Activated CD4-positive, alpha-beta T cell treated with anti-CD3 and anti-CD28 coated beads, Interleukin-2, amount 10 ng/mL, durations not matched to agents 7 days and 5 days (primary cell): ENCODE measurements around the gene SAP130. TPM values are rescaled to one million over a fixed set of nuclear protein-coding genes. Genes with fewer than 3 reads are reported as not detected.

Source experiments
- CTCF ChIA-PET: fragments of 350-600 bp; sonication (Branson Sonifier 250); formaldehyde crosslinking; loops from one replicate; lab custom pipeline; 2021; ENCODE audit warnings: antibody characterized with exemption; lab: Charles Lee
- POLR2A ChIA-PET: fragments of 350-600 bp; sonication (Branson Sonifier 250); formaldehyde crosslinking; loops from one replicate; lab custom pipeline; 2021; ENCODE audit warnings: antibody characterized with exemption; lab: Charles Lee
- DNase-seq: peaks from one replicate; pipeline ENCODE4 v3.0.0-alpha.2; 2020
- H3K27ac Mint-ChIP-seq: one replicate; pipeline ENCODE4 v1.8.0; 2021; ENCODE audit warnings: mild to moderate bottlenecking, moderate library complexity, mixed read lengths
- H3K27me3 Mint-ChIP-seq: one replicate; pipeline ENCODE4 v1.8.0; 2021; ENCODE audit warnings: mixed read lengths
- H3K36me3 Mint-ChIP-seq: one replicate; pipeline ENCODE4 v1.8.0; 2021; ENCODE audit warnings: low read depth, mixed read lengths
- H3K4me1 Mint-ChIP-seq: one replicate; pipeline ENCODE4 v1.8.0; 2021; ENCODE audit warnings: mixed read lengths
- H3K4me3 Mint-ChIP-seq: one replicate; pipeline ENCODE4 v1.8.0; 2021; ENCODE audit warnings: mild to moderate bottlenecking, moderate library complexity, mixed read lengths
- H3K9me3 Mint-ChIP-seq: one replicate; pipeline ENCODE4 v1.8.0; 2021; ENCODE audit warnings: mixed read lengths
- total RNA-seq, 2 experiments: library from RNA; stranded (reverse); gene quantifications; one replicate each; pipeline ENCODE4 v1.2.3, GENCODE V29; 2021

The SAP130 gene
- total RNA-seq, 2 experiments from 2014 or later, result 36.8 to 39.1 TPM

- no peak for DNase-seq
- CTCF ChIA-PET, result interaction anchor here (0.9 kb wide), 1 partner anchor 12 kb away, joined by 3 read pairs; no protein-coding TSS in a partner anchor
- no peaks in the 10 kb centered on the region for H3K9me3 Mint-ChIP-seq
- peaks cover 2% of the 10 kb centered on the region for H3K4me1 Mint-ChIP-seq
- no peak overlapping the region for H3K4me3 Mint-ChIP-seq
- peaks cover 64% of the 10 kb centered on the region for H3K36me3 Mint-ChIP-seq
- H3K27me3 Mint-ChIP-seq, result no peaks in the 10 kb centered on the region
- no peak overlapping the region for H3K27ac Mint-ChIP-seq
- POLR2A ChIA-PET, result no interaction called here
Observed at GRCh38 chr2:128012698-128013097, 15.2 kb downstream of the SAP130 start.

DNA sequence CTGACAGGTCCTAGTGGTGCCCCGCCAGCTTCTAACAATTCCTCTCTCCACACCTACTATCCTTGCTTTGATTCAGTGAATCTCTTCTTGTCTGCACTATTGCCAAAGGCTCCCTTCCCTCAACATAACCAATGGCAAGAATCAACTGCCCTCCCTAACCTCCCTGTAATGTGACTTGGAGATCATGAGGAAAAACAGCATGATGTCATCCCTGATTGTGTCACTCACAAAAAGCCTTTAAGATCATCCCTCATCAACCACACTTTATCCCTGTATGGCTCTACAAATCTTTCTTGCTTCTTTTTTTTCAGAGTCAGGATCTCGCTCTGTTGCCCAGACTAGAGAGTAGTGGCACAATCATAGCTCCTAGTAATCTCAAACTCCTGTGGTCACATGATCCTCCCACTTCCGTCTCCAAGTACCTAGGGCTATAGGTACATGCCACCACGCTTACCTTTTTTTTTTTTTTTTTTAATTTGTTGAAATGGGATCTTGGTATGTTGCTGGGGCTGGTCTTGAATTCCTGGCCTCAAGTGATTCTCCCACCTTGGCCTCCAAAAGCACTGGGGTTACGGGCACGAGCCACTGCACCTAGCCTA is 19.7 kb downstream of the SAP130 start:
- Mint-ChIP-seq H3K4me1 (no peaks in the 10 kb centered on the region), H3K27me3 (no peaks in the 10 kb centered on the region), H3K36me3 (peaks cover 55% of the 10 kb centered on the region), H3K4me3 (no peak overlapping the region), H3K9me3 (no peaks in the 10 kb centered on the region), H3K27ac (no peak overlapping the region)
- no peak for DNase-seq
- ChIA-PET POLR2A (no interaction called here), CTCF (interaction anchor here (0.6 to 0.7 kb wide), 2 partner anchors 308 to 729 kb away, joined by 4 to 5 read pairs; no protein-coding TSS in a partner anchor)

- CTCF ChIA-PET, result interaction anchor here (1.0 kb wide), 1 partner anchor 14 kb away, joined by 4 read pairs; no protein-coding TSS in a partner anchor
- Mint-ChIP-seq H3K9me3 (no peaks in the 10 kb centered on the region), H3K4me3 (no peak overlapping the region), H3K27ac (no peak overlapping the region), H3K4me1 (no peaks in the 10 kb centered on the region), H3K36me3 (peaks cover 51% of the 10 kb centered on the region), H3K27me3 (no peaks in the 10 kb centered on the region)
- POLR2A ChIA-PET, result no interaction called here
- DNase-seq, result no peak
Observed at GRCh38 chr2:128004509-128004908, 23.4 kb downstream of the SAP130 start.

DNA sequence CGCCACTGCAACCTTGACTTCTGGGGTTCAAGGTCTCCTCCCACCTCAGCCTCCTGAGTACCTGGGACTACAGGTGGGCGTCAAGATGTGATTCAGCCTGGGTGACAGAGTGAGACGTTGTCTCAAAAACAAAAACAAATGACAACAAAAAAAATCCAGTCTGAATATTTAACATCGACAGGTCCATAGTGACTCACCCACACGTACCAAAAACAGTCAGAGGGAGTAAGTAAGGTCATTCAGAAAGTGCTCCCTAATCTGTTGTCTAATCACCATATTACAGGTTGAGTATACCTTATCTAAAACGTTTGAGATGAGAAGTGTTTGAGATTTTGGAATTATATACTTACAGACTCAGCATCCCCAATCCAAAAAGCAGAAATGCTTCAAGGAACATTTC is 24.4 kb downstream of the SAP130 start:
- H3K36me3 Mint-ChIP-seq, result peaks cover 50% of the 10 kb centered on the region
- no peaks in the 10 kb centered on the region for H3K27me3 Mint-ChIP-seq
- POLR2A ChIA-PET, result no interaction called here
- DNase-seq, result no peak
- H3K4me3 Mint-ChIP-seq, result no peak overlapping the region
- H3K9me3 Mint-ChIP-seq, result no peaks in the 10 kb centered on the region
- no peaks in the 10 kb centered on the region for H3K4me1 Mint-ChIP-seq
- no peak overlapping the region for H3K27ac Mint-ChIP-seq
- CTCF ChIA-PET, result interaction anchor here (0.6 to 1.0 kb wide), 3 partner anchors 13 to 1848 kb away, joined by 3 to 4 read pairs (median 3); no protein-coding TSS in a partner anchor

DNA sequence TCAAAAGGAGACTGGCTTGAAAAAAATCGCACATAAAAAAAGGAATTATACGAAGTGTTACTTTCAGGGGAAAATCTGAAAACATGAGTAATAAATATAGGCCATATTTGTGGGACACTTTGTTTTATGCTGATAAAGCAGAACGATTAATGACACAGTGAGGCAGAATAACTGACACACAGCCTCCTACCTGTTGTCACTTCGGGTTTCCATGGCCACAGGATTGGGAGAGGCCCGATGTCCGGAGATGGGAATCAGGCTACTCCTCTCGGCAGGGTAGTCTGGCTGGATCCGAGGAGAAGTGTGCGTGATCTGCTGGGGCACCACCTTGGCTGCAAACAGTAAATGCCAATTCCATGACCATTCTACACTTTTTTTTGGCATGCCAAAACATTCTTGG is 31.7 kb downstream of the SAP130 start:
- ChIA-PET POLR2A (no interaction called here), CTCF (no interaction called here)
- no peak overlapping the region for H3K27ac Mint-ChIP-seq
- H3K4me1 Mint-ChIP-seq, result no peaks in the 10 kb centered on the region
- no peak for DNase-seq
- no peaks in the 10 kb centered on the region for H3K9me3 Mint-ChIP-seq
- no peaks in the 10 kb centered on the region for H3K27me3 Mint-ChIP-seq
- peaks cover 45% of the 10 kb centered on the region for H3K36me3 Mint-ChIP-seq
- no peak overlapping the region for H3K4me3 Mint-ChIP-seq

DNA sequence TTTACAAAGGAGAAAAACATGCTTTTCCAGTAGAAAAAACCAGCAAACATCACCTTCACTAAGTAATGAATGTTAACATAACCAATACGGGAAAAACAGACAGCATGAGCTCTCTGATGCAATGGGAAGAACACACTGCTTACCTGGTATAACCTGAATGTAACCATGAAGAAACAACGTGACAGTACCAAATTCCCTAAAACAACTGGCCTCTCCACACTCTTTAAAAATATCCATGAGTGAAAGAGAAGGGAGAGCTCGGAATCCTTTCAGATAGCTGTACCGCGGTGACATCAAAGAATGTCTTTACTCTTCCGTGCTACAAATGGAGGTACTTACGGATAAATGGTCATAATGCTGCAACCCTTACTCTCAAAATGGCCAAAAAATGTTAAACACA is 32.1 kb downstream of the SAP130 start:
- Mint-ChIP-seq H3K4me3 (no peak overlapping the region), H3K9me3 (no peaks in the 10 kb centered on the region), H3K27ac (no peak overlapping the region), H3K4me1 (no peaks in the 10 kb centered on the region), H3K36me3 (peaks cover 45% of the 10 kb centered on the region), H3K27me3 (no peaks in the 10 kb centered on the region)
- no peak for DNase-seq
- CTCF ChIA-PET, result no interaction called here
- POLR2A ChIA-PET, result no interaction called here

DNA sequence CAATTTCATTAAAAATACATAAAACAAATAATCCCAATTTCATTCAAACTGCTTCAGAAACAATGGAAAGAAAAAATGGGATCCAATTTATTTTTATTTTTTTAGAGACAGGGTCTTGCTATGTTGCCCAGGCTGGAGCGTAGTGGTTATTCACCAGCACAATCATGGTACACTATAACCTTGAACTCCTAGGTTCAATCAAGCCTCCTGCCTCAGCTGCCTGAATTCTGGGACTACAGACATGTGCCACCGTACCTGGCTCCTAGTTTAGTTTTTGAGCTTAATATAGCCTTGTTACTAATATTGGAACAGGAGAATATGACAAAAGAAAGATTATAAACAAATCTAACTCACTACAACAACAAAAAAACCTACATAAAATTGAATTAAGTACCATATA is 34.2 kb downstream of the SAP130 start:
- Mint-ChIP-seq H3K36me3 (peaks cover 40% of the 10 kb centered on the region), H3K4me1 (no peaks in the 10 kb centered on the region), H3K27ac (no peak overlapping the region), H3K9me3 (no peaks in the 10 kb centered on the region), H3K4me3 (no peak overlapping the region), H3K27me3 (no peaks in the 10 kb centered on the region)
- POLR2A ChIA-PET, result no interaction called here
- no peak for DNase-seq
- CTCF ChIA-PET, result no interaction called here

DNA sequence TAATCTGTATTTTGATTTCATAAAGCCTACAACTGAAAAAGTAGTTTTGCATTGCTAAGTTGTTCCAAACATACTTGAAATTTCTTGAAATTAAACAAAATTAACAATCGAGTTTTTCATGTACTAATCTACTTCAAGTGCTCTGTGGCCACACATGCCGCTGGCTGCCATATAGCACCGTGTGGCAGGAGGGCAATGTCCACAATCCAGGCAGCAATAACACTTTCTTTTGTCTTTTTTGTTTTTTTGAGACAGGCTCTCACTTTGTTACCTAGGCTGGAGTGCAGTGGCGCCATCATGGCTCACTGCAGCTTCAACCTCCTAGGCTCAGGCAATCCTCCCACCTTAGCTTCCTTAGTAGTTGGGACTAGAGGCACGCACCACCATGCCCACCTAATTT is 36.1 kb downstream of the SAP130 start:
- H3K27me3 Mint-ChIP-seq, result no peaks in the 10 kb centered on the region
- no peak for DNase-seq
- POLR2A ChIA-PET, result interaction anchor here (0.6 kb wide), 1 partner anchor 229 kb away, joined by 5 read pairs; no protein-coding TSS in a partner anchor
- no peak overlapping the region for H3K27ac Mint-ChIP-seq
- H3K9me3 Mint-ChIP-seq, result no peaks in the 10 kb centered on the region
- no peak overlapping the region for H3K4me3 Mint-ChIP-seq
- peaks cover 38% of the 10 kb centered on the region for H3K36me3 Mint-ChIP-seq
- CTCF ChIA-PET, result no interaction called here
- H3K4me1 Mint-ChIP-seq, result peaks cover 2% of the 10 kb centered on the region

- H3K27me3 Mint-ChIP-seq, result no peaks in the 10 kb centered on the region
- no peaks in the 10 kb centered on the region for H3K9me3 Mint-ChIP-seq
- H3K4me1 Mint-ChIP-seq, result peaks cover 9% of the 10 kb centered on the region
- no peak overlapping the region for H3K27ac Mint-ChIP-seq
- peaks cover 56% of the 10 kb centered on the region for H3K36me3 Mint-ChIP-seq
- no peak for DNase-seq
- H3K4me3 Mint-ChIP-seq, result no peak overlapping the region
- ChIA-PET CTCF (interaction anchor here (1.4 kb wide), 1 partner anchor 12 kb away, joined by 3 read pairs; no protein-coding TSS in a partner anchor), POLR2A (no interaction called here)
Observed at GRCh38 chr2:127986548-127987079, 41.2 kb downstream of the SAP130 start.

- Mint-ChIP-seq H3K36me3 (peaks cover 55% of the 10 kb centered on the region), H3K4me3 (no peak overlapping the region), H3K9me3 (no peaks in the 10 kb centered on the region), H3K27me3 (no peaks in the 10 kb centered on the region), H3K4me1 (peaks cover 9% of the 10 kb centered on the region), H3K27ac (no peak overlapping the region)
- DNase-seq, result no peak
- POLR2A ChIA-PET, result no interaction called here
- CTCF ChIA-PET, result interaction anchor here (1.4 to 1.8 kb wide), 2 partner anchors 11 to 16 kb away, joined by 3 to 4 read pairs; no protein-coding TSS in a partner anchor
Observed at GRCh38 chr2:127985735-127986134, 42.1 kb downstream of the SAP130 start.

DNA sequence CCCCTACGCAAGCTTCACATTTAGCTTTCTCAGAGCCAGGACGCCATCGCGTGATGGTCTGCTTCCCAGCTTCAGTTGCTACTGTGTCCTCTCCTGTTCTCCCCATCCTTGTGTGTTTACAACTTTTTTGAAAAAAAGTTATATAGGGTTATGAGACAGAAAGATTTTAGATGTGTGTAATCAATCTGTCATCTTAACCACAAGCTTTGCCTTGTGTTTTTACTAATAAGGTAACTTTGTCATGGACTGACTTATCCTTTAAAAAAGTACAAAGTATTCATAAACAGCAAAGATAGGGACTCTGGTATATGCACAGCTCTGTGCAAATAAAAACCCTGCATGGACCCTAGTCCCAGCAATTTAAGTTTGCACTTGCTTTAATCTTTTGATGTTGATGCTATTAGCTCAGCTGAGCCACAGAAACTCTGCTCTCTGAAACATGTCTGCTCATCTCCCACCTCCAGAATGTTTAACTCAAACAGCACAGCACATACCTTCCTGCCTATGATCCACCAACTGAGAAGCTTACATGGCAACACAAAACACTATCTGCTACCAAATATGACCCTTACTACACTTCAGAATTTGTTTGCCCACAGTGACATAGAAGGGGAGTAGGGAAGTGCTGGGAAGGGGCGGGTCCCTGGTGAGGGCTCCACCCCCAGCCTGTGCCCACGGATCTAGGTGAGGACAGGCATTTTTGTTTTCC is 42.7 kb downstream of the SAP130 start:
- H3K36me3 Mint-ChIP-seq, result peaks cover 57% of the 10 kb centered on the region
- no peak overlapping the region for H3K27ac Mint-ChIP-seq
- no peaks in the 10 kb centered on the region for H3K27me3 Mint-ChIP-seq
- peaks cover 9% of the 10 kb centered on the region for H3K4me1 Mint-ChIP-seq
- DNase-seq, result no peak
- H3K4me3 Mint-ChIP-seq, result no peak overlapping the region
- ChIA-PET POLR2A (no interaction called here), CTCF (interaction anchor here (0.6 to 1.8 kb wide), 4 partner anchors 10 to 208 kb away, joined by 3 to 4 read pairs (median 3); no protein-coding TSS in a partner anchor)
- H3K9me3 Mint-ChIP-seq, result no peaks in the 10 kb centered on the region

GRCh38 chr2:127984551-127984950 is 43.3 kb downstream of the SAP130 start:
- Mint-ChIP-seq H3K27ac (no peak overlapping the region), H3K4me3 (no peak overlapping the region), H3K4me1 (peaks cover 9% of the 10 kb centered on the region), H3K27me3 (no peaks in the 10 kb centered on the region), H3K36me3 (peaks cover 54% of the 10 kb centered on the region), H3K9me3 (no peaks in the 10 kb centered on the region)
- CTCF ChIA-PET, result interaction anchor here (0.6 to 1.8 kb wide), 2 partner anchors 17 to 209 kb away, joined by 3 to 4 read pairs; no protein-coding TSS in a partner anchor
- POLR2A ChIA-PET, result no interaction called here
- no peak for DNase-seq

DNA sequence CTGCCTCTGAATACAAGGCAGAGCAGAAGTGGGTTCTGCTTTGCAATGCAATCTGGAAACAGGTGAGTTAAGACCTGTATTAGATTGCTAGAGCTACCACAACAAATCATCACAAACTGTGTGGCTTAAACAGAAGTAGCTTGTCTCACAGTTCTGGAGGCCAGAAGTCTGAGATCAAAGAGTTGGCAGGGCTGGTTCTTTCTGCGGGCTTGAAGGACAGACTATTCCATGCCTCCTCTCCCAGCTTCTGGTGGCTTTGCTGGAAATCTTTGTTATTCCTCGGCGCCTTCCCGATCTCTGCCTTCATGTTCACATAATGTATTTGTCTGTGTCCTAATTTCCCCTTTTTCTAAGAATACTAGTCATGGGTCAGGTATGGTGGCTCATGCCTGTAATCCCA is 58.4 kb downstream of the SAP130 start:
- H3K9me3 Mint-ChIP-seq, result no peaks in the 10 kb centered on the region
- ChIA-PET POLR2A (no interaction called here), CTCF (no interaction called here)
- H3K4me3 Mint-ChIP-seq, result no peak overlapping the region
- no peaks in the 10 kb centered on the region for H3K4me1 Mint-ChIP-seq
- no peak overlapping the region for H3K27ac Mint-ChIP-seq
- H3K27me3 Mint-ChIP-seq, result no peaks in the 10 kb centered on the region
- peaks cover 43% of the 10 kb centered on the region for H3K36me3 Mint-ChIP-seq
- no peak for DNase-seq
